HG03575 (cell line): ENCODE results near the gene SIM1.

ENCODE experiments used
- ATAC-seq: cut with Tn5 transposase; IDR thresholded peaks from one replicate; pipeline ENCODE4 v1.9.1; 2021; ENCODE audit not compliant: unreplicated experiment, insufficient number of reproducible peaks, low FRiP score; ENCODE audit errors: extremely low read depth

SIM1 gene

GRCh38 chr6:100339574-100340255 is 125.0 kb downstream of the SIM1 start:
- ATAC-seq = no peak

DNA sequence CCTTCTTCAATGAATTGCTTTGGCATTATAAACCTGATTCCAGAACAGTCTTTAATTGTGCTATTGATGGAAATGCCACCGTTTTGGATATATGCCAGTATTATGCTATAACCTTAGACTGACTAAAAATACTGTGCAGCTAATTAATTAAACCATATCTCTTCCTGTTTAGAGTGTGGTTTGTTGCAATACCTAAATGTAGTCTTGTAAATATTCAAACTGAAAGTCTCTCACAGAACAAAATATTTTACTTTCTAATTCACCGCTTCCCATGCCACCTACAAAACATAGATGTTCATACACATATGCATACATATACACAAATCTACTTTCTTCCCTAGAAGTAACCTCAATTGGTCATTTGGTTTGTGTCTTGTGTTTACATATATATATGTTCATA is 126.6 kb downstream of the SIM1 start:
- ATAC-seq = no peak

DNA sequence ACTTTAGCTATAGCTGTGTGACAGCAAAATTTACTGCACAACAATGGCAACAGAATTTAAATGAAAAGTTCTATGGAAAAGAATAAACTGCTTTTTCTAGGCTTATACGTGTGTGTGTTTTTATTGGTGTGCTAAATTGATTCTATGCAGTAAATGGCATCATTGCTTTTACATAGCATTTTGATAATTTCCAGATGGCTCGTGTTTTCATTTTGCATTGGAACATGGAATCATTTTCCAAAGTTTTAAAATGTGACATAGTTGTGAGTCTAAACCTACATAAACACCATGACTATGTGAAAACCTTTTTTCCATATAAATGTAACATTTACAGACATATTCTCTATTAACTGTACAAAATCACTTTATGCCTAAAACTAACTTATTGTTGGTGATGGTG is 127.8 kb downstream of the SIM1 start:
- ATAC-seq = no peak

- no peak for ATAC-seq
Observed at GRCh38 chr6:100335991-100336390, 128.7 kb downstream of the SIM1 start.
